Naive thymus-derived CD4-positive, alpha-beta T cell (primary cell): ENCODE data around the gene MED13. TPM values are rescaled to one million over a fixed set of nuclear protein-coding genes. Genes with fewer than 3 reads are reported as not detected.

Source experiments
- ATAC-seq: fragments of 150-1000 bp; cut with Tn5 transposase; 2 replicates; pipeline ENCODE4 v1.10.0; 2021; ENCODE audit warnings: mild to moderate bottlenecking, moderate library complexity
- CTCF ChIA-PET: fragments of 350-600 bp; sonication (Branson Sonifier 250); formaldehyde crosslinking; loops from one replicate; lab custom pipeline; 2021; ENCODE audit warnings: antibody characterized with exemption; lab: Charles Lee
- POLR2A ChIA-PET: fragments of 350-600 bp; sonication (Branson Sonifier 250); formaldehyde crosslinking; loops from one replicate; lab custom pipeline; 2021; ENCODE audit warnings: antibody characterized with exemption, inconsistent platforms; lab: Charles Lee
- DNase-seq, 9 donors: peaks; one replicate each; pipeline versions ENCODE4 v3.0.0 to v3.0.0-alpha.2; 2020 to 2022; ENCODE audit warnings: mixed read lengths in 1 of 9
- H3K27ac ChIP-seq: one replicate; pipeline ENCODE4 v1.7.0; 2013; ENCODE audit warnings: mild to moderate bottlenecking, low read depth, low read length, moderate library complexity
- H3K27me3 ChIP-seq, 2 donors: one replicate each; pipeline ENCODE4 v1.7.0; 2013; ENCODE audit warnings: low read length in 2 of 2, mild to moderate bottlenecking in 2 of 2, moderate library complexity in 2 of 2; ENCODE audit not compliant: control insufficient read depth in 2 of 2, insufficient read depth in 2 of 2
- H3K36me3 ChIP-seq, 3 experiments: 1 replicate in 2 of 3; 2 replicates in 1 of 3; pipeline ENCODE4 v1.7.0; 2013; ENCODE audit warnings: low read length in 3 of 3, mild to moderate bottlenecking in 3 of 3, moderate library complexity in 1 of 3; ENCODE audit not compliant: insufficient read depth in 3 of 3, control insufficient read depth in 2 of 3
- H3K4me1 ChIP-seq, 2 donors: one replicate each; pipeline ENCODE4 v1.7.0; 2013; ENCODE audit warnings: low read length in 2 of 2, mild to moderate bottlenecking in 2 of 2, moderate library complexity in 1 of 2; ENCODE audit not compliant: control insufficient read depth in 2 of 2, insufficient read depth in 2 of 2
- H3K4me3 ChIP-seq: 2 replicates; pipeline ENCODE4 v1.7.0; 2013; ENCODE audit warnings: mild to moderate bottlenecking, low read length
- H3K9me3 ChIP-seq, 3 experiments: 1 replicate in 2 of 3; 2 replicates in 1 of 3; pipeline ENCODE4 v1.7.0; 2013; ENCODE audit warnings: low read length in 3 of 3; ENCODE audit not compliant: control insufficient read depth in 2 of 3
- H3K27ac Mint-ChIP-seq, 9 donors: one replicate each; pipeline ENCODE4 v1.8.0; 2020 to 2022; ENCODE audit warnings: mixed read lengths in 9 of 9, mild to moderate bottlenecking in 8 of 9, moderate library complexity in 5 of 9, inconsistent platforms in 2 of 9
- H3K27me3 Mint-ChIP-seq, 5 donors: one replicate each; pipeline ENCODE4 v1.8.0; 2021 to 2022; ENCODE audit warnings: mixed read lengths in 5 of 5, mild to moderate bottlenecking in 1 of 5
- H3K36me3 Mint-ChIP-seq, 5 donors: one replicate each; pipeline ENCODE4 v1.8.0; 2020 to 2022; ENCODE audit warnings: mixed read lengths in 5 of 5, mild to moderate bottlenecking in 3 of 5, inconsistent platforms in 1 of 5
- H3K4me1 Mint-ChIP-seq, 7 donors: one replicate each; pipeline ENCODE4 v1.8.0; 2020 to 2022; ENCODE audit warnings: mixed read lengths in 7 of 7, mild to moderate bottlenecking in 3 of 7, inconsistent platforms in 1 of 7
- H3K4me3 Mint-ChIP-seq, 10 donors: one replicate each; pipeline ENCODE4 v1.8.0; 2020 to 2022; ENCODE audit warnings: mild to moderate bottlenecking in 10 of 10, mixed read lengths in 10 of 10, moderate library complexity in 6 of 10, inconsistent platforms in 2 of 10
- H3K9me3 Mint-ChIP-seq, 11 donors: one replicate each; pipeline ENCODE4 v1.8.0; 2020 to 2022; ENCODE audit warnings: mixed read lengths in 11 of 11, mild to moderate bottlenecking in 4 of 11, inconsistent platforms in 1 of 11, moderate library complexity in 1 of 11
- intact Hi-C, 2 donors: fragments of 100-400 bp; cut with micrococcal nuclease; formaldehyde crosslinking; loops; one replicate each; pipeline ENCODE4 v1.15.1; 2023
- polyA plus RNA-seq, 2 donors: library from polyadenylated mRNA; unstranded; fragments of 300-500 nt; fragmentation: Illumina TruSeq; gene quantifications; one replicate each; pipeline ENCODE4 v1.2.3, GENCODE V29; 2021
- total RNA-seq, 6 experiments: library from RNA in 5 of 6; stranded (reverse) in 5 of 6; gene quantifications; 1 replicate in 5 of 6; 2 replicates in 1 of 6; pipeline ENCODE4 v1.2.3 and lab custom pipeline; 2021 to 2026

Gene MED13, protein sequence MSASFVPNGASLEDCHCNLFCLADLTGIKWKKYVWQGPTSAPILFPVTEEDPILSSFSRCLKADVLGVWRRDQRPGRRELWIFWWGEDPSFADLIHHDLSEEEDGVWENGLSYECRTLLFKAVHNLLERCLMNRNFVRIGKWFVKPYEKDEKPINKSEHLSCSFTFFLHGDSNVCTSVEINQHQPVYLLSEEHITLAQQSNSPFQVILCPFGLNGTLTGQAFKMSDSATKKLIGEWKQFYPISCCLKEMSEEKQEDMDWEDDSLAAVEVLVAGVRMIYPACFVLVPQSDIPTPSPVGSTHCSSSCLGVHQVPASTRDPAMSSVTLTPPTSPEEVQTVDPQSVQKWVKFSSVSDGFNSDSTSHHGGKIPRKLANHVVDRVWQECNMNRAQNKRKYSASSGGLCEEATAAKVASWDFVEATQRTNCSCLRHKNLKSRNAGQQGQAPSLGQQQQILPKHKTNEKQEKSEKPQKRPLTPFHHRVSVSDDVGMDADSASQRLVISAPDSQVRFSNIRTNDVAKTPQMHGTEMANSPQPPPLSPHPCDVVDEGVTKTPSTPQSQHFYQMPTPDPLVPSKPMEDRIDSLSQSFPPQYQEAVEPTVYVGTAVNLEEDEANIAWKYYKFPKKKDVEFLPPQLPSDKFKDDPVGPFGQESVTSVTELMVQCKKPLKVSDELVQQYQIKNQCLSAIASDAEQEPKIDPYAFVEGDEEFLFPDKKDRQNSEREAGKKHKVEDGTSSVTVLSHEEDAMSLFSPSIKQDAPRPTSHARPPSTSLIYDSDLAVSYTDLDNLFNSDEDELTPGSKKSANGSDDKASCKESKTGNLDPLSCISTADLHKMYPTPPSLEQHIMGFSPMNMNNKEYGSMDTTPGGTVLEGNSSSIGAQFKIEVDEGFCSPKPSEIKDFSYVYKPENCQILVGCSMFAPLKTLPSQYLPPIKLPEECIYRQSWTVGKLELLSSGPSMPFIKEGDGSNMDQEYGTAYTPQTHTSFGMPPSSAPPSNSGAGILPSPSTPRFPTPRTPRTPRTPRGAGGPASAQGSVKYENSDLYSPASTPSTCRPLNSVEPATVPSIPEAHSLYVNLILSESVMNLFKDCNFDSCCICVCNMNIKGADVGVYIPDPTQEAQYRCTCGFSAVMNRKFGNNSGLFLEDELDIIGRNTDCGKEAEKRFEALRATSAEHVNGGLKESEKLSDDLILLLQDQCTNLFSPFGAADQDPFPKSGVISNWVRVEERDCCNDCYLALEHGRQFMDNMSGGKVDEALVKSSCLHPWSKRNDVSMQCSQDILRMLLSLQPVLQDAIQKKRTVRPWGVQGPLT (N-terminal part only)
- 10 to 100 TPM; 65.4 to 84.8 (median 76.4) TPM for total RNA-seq
- 1 to 10 TPM; 3.6 to 4.7 TPM for polyA plus RNA-seq
- total RNA-seq (lab: John Stamatoyannopoulos, UW): 208 reads per million, percentile 93 among the genes with 10 or more reads in this experiment

DNA sequence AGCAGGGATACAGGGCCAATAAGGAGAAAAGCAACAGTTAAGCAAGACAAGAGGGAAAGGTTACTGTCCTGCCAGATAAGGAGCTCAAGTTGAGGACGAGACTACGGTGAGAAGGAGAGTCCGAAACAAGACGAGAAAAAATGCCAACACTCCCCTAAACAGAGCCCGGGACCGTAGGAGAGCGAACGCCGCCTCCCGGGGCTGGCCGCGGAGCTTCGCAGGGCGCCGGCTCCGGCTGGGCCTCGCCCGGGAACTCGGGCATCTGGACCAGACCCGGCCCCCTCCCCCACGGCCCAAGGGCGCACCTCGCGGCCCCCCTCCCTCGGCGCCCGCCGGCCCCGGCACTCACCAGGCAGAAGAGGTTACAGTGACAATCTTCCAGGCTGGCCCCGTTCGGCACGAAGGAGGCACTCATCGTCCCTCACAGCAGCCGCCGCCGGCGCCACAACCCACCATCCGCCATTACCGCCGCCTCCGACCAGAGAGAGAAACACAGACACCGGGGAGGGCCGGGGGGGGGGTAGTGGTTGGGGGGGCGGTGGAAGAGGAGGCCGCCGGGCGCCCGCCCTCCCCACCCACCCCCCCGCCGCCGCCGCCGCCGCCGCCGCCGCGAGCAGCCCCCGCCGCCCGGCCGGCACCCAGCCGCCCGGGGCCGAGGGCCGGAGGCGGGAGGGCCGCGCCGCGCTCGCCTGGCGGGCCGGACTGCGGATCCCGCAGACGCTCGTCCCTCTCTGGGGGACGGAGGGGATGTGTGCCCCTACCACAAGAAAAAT, at the start of gene MED13:
Gene MED13 (minus strand): TSS at position 488 of the 773 bp plus-strand sequence. CDS start 73 bp downstream, at position 415.
- ChIA-PET POLR2A (interaction anchor here (0.6 to 1.5 kb wide), 5 partner anchors 8 to 202 kb away, joined by 3 to 8 read pairs (median 3); partner anchors contain the start of gene BRIP1), CTCF (interaction anchor here (0.5 to 1.1 kb wide), 4 partner anchors 10 to 1344 kb away, joined by 3 to 5 read pairs (median 4); partner anchors contain the start of gene BRIP1)
- peak within 1 kb of the TSS; percentile 100 for H3K27ac ChIP-seq
- no peaks in the 10 kb centered on the region for H3K9me3 Mint-ChIP-seq
- peak; percentile 41 to 66 (median 53) for DNase-seq
- peaks cover 0 to 5% (median 0%) of the 10 kb centered on the region in 3 experiments for H3K36me3 ChIP-seq
- H3K4me1 Mint-ChIP-seq: peaks cover 25 to 47% (median 38%) of the 10 kb centered on the region in 7 donors
- H3K9me3 ChIP-seq: no peaks in the 10 kb centered on the region
- no peaks in the 10 kb centered on the region for H3K27me3 Mint-ChIP-seq
- intact Hi-C loops: loop anchor here (2.0 to 5.0 kb wide), 7 partner anchors 98 to 1538 kb away; partner anchors contain the start of genes BCAS3 (in 2 of the 2), METTL2A (in 2 of the 2), APPBP2 (in 1 of the 2) and TANC2 (in 1 of the 2)
- no peaks in the 10 kb centered on the region for H3K27me3 ChIP-seq
- H3K4me3 ChIP-seq: peak within 1 kb of the TSS; percentile 88
- peak within 1 kb of the TSS; percentile 92 to 100 (median 96) for H3K27ac Mint-ChIP-seq
- peaks cover 0 to 16% (median 10%) of the 10 kb centered on the region in 5 donors for H3K36me3 Mint-ChIP-seq
- ATAC-seq: peak; percentile 37
- peak within 1 kb of the TSS; percentile 93 to 100 (median 96) for H3K4me3 Mint-ChIP-seq
- H3K4me1 ChIP-seq: peaks cover 16 to 23% of the 10 kb centered on the region in 2 donors

DNA sequence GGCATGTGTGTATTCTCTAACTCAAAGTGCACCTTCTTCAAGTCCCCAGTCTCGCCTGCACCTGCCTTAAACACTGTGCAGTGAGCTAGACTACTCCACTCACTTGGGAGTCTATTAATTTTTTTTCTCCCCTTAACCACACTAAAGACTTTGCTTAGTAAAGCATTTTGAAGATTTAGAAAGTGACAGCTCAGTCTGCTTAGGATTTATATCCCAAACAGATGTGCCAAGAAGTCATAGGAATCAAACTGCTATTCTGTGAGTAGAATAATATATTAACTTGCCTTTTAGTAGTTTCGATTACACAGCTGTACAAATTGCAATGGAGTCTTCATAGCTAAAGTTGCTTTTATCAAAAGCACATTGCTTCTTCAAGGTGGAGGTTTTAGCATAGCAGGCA, 47.2 kb upstream of the MED13 start:
- DNase-seq (no peak), ATAC-seq (no peak)
- intact Hi-C loops: no loop called here
- no peaks in the 10 kb centered on the region for H3K9me3 ChIP-seq
- no peaks in the 10 kb centered on the region for H3K4me1 Mint-ChIP-seq
- no peaks in the 10 kb centered on the region for H3K36me3 ChIP-seq
- H3K27ac ChIP-seq: no peak overlapping the region
- H3K27me3 ChIP-seq: no peaks in the 10 kb centered on the region
- ChIA-PET POLR2A (no interaction called here), CTCF (no interaction called here)
- H3K36me3 Mint-ChIP-seq: no peaks in the 10 kb centered on the region
- H3K4me3 ChIP-seq: no peak overlapping the region
- H3K27me3 Mint-ChIP-seq: peaks cover 0 to 7% (median 0%) of the 10 kb centered on the region in 5 donors
- H3K9me3 Mint-ChIP-seq: peaks cover 0 to 1% (median 0%) of the 10 kb centered on the region in 11 donors
- H3K4me1 ChIP-seq: no peaks in the 10 kb centered on the region
- no peak overlapping the region for H3K27ac Mint-ChIP-seq
- H3K4me3 Mint-ChIP-seq: no peak overlapping the region

DNA sequence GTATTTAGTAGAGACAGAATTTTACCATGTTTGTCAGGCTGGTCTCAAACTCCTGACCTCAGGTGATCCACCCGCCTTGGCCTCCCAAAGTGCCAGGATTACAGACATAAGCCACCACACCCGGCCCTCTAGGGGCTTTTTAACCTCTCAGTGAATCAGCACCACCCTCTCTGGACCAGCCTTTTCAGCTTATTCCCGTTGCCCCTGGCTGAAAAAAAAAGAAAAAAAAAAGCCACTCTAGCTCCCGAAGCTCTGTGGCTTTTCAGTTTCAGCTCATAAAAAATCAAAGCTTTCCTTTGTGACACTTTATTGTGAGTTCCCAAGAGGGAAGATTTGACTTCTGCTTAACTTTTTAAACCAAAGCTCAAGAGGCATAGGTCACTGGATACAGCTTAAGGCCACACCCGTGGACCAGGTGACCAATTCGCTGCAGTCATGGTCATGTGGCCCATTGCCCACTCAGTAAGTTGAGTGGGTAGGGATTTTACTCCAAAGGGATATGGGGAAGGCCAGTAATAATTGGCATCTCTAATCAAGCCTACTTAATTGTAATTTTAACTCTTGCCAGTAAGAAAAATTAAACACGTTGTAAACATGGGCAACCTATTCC, 46.6 kb upstream of the MED13 start:
- Histone ChIP-seq H3K4me3 (no peak overlapping the region), H3K27me3 (no peaks in the 10 kb centered on the region), H3K27ac (no peak overlapping the region), H3K9me3 (no peaks in the 10 kb centered on the region), H3K4me1 (no peaks in the 10 kb centered on the region), H3K36me3 (no peaks in the 10 kb centered on the region)
- peaks cover 0 to 1% (median 0%) of the 10 kb centered on the region in 11 donors for H3K9me3 Mint-ChIP-seq
- no peak for ATAC-seq
- intact Hi-C loops: no loop called here
- H3K36me3 Mint-ChIP-seq: no peaks in the 10 kb centered on the region
- ChIA-PET POLR2A (no interaction called here), CTCF (no interaction called here)
- no peak for DNase-seq
- no peak overlapping the region for H3K27ac Mint-ChIP-seq
- no peak overlapping the region for H3K4me3 Mint-ChIP-seq
- H3K4me1 Mint-ChIP-seq: no peaks in the 10 kb centered on the region
- H3K27me3 Mint-ChIP-seq: peaks cover 0 to 7% (median 0%) of the 10 kb centered on the region in 5 donors

DNA sequence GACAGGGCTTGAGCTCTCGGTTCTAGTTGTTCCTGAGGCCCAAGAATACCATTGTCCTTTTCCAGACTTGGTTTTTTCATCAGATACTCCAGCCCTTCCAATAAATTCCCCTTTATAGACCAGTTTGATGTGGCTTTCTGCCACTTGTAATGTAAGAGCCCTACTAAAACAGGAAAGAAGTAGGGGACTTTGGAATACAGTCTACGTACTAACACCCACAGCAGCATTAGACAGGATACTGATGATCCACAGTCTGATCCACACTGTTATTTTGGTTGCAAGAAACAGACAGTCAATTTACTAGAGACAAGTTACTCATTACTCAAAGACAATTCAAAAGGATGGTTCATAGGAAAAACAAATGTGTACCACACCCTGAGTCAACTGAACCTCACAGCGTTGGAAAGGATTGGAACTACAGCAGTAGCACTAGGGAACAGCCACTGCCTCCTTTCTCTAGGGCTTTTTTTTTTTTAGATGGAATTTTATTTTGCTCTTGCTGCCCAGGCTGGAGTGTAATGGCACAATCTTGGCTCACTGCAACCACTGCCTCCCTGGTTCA, 45.9 kb upstream of the MED13 start:
- intact Hi-C loops: no loop called here
- POLR2A ChIA-PET: no interaction called here
- CTCF ChIA-PET: no interaction called here

DNA sequence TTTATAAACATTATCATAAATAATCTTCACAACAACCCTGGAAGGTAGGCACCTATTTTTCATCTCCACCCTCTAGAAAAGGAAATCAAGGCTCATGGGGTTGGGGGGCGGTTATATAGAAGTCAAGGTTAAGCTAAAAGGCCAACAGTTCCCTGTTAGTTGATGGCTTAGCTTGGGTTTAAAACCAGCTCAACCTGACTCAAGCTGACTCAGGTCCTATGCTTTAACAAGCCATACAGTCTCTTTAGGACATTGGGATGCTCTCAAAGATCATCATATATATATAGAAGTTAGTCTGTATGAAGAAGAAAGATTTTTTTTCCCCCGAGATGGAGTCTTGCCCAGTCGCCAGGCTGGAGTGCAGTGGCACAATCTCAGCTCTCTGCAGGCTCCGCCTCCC, 44.8 kb upstream of the MED13 start:
- DNase-seq (no peak), ATAC-seq (no peak)
- Histone ChIP-seq H3K9me3 (no peaks in the 10 kb centered on the region), H3K4me3 (no peak overlapping the region), H3K27me3 (no peaks in the 10 kb centered on the region), H3K27ac (no peak overlapping the region), H3K4me1 (no peaks in the 10 kb centered on the region), H3K36me3 (no peaks in the 10 kb centered on the region)
- ChIA-PET POLR2A (interaction anchor here (0.8 kb wide), 1 partner anchor 9 kb away, joined by 3 read pairs; no protein-coding TSS in a partner anchor), CTCF (interaction anchor here (0.6 to 1.2 kb wide), 3 partner anchors 9 to 427 kb away, joined by 3 to 6 read pairs (median 4); no protein-coding TSS in a partner anchor)
- peaks cover 0 to 11% (median 0%) of the 10 kb centered on the region in 5 donors for H3K27me3 Mint-ChIP-seq
- peaks cover 0 to 2% (median 0%) of the 10 kb centered on the region in 7 donors for H3K4me1 Mint-ChIP-seq
- intact Hi-C loops: loop anchor here in 1 of 2 donors (1.0 kb wide), 1 partner anchor 247 kb away; the partner anchor contains the start of gene BRIP1
- H3K4me3 Mint-ChIP-seq: no peak overlapping the region
- H3K9me3 Mint-ChIP-seq: peaks cover 0 to 1% (median 0%) of the 10 kb centered on the region in 11 donors
- H3K27ac Mint-ChIP-seq: no peak overlapping the region
- H3K36me3 Mint-ChIP-seq: no peaks in the 10 kb centered on the region

More for the DNA sequence above, 45.9 kb upstream of the MED13 start:
- DNase-seq: no peak
- no peak overlapping the region for H3K27ac ChIP-seq
- ATAC-seq: no peak
- Mint-ChIP-seq H3K27ac (no peak overlapping the region), H3K36me3 (no peaks in the 10 kb centered on the region), H3K27me3 (peaks cover 0 to 7% (median 0%) of the 10 kb centered on the region in 5 donors), H3K4me1 (no peaks in the 10 kb centered on the region), H3K9me3 (peaks cover 0 to 1% (median 0%) of the 10 kb centered on the region in 11 donors), H3K4me3 (no peak overlapping the region)
- no peaks in the 10 kb centered on the region for H3K36me3 ChIP-seq
- no peaks in the 10 kb centered on the region for H3K9me3 ChIP-seq
- H3K4me1 ChIP-seq: no peaks in the 10 kb centered on the region
- H3K27me3 ChIP-seq: no peaks in the 10 kb centered on the region
- no peak overlapping the region for H3K4me3 ChIP-seq
